Activated CD4-positive, alpha-beta T cell treated with anti-CD3 and anti-CD28 coated beads, Interleukin-10, Interleukin-2, amounts not matched to agents 100 ng/mL and 50 ng/mL, durations not matched to agents 16 hours and 8 hours (primary cell): ENCODE measurements around the gene CYB561D1.

Source experiments
- DNase-seq: peaks from one replicate; pipeline ENCODE4 v3.0.0-alpha.2; 2020

CYB561D1 gene

GRCh38 chr1:109482242-109482641 is 11.7 kb upstream of the CYB561D1 start:
- no peak for DNase-seq

- peak; percentile 34 for DNase-seq
These were observed 10.9 kb upstream of the CYB561D1 start for GRCh38 chr1:109482791-109483671.

GRCh38 chr1:109483672-109484518 is 10.0 kb upstream of the CYB561D1 start, which contains the start of gene ATXN7L2:
Gene ATXN7L2 (plus strand): TSS chr1:109483905. CDS start chr1:109483954, 49 bp downstream.
- DNase-seq, result peak; percentile 96

- no peak for DNase-seq
These were observed 9.3 kb upstream of the CYB561D1 start for GRCh38 chr1:109484519-109484975.

GRCh38 chr1:109485001-109485400 is 8.9 kb upstream of the CYB561D1 start:
- peak; percentile 15 for DNase-seq

GRCh38 chr1:109487261-109487660 is 6.6 kb upstream of the CYB561D1 start:
- no peak for DNase-seq

GRCh38 chr1:109488201-109488600 is 5.7 kb upstream of the CYB561D1 start:
- no peak for DNase-seq

- no peak for DNase-seq
These were observed 5.2 kb upstream of the CYB561D1 start for GRCh38 chr1:109488696-109489095.

- peak; percentile 70 for DNase-seq
These were observed 3.6 kb upstream of the CYB561D1 start for GRCh38 chr1:109490029-109490933.

- no peak for DNase-seq
These were observed 3.0 kb upstream of the CYB561D1 start for GRCh38 chr1:109490934-109491302.

- no peak for DNase-seq
These were observed 2.5 kb upstream of the CYB561D1 start for GRCh38 chr1:109491372-109491771.

- DNase-seq, result no peak
These were observed 1.1 kb upstream of the CYB561D1 start for GRCh38 chr1:109492779-109493178.

- no peak for DNase-seq
These were observed 667 bp upstream of the CYB561D1 start for GRCh38 chr1:109493227-109493626.

GRCh38 chr1:109495738-109496137 is 1.8 kb downstream of the CYB561D1 start:
- no peak for DNase-seq

GRCh38 chr1:109497449-109498160 is 3.7 kb downstream of the CYB561D1 start:
- no peak for DNase-seq

GRCh38 chr1:109498161-109498801 is 4.4 kb downstream of the CYB561D1 start:
- DNase-seq, result peak; percentile 18

GRCh38 chr1:109499081-109499480 is 5.2 kb downstream of the CYB561D1 start:
- DNase-seq, result no peak

GRCh38 chr1:109499661-109500536 is 6.0 kb downstream of the CYB561D1 start:
- DNase-seq, result peak; percentile 57

- DNase-seq, result no peak
These were observed 7.1 kb downstream of the CYB561D1 start for GRCh38 chr1:109500941-109501381.
